Measurements from ENCODE around the gene TECPR2. TPM values are rescaled to one million over a fixed set of nuclear protein-coding genes. Genes with fewer than 3 reads are reported as not detected.

TECPR2 gene
- total RNA-seq, 3 donors from 2014 or later, result 19.8 to 25.2 (median 19.9) TPM

- intact Hi-C loops (cut with DNase I; ENCODE audit: low total_unique reads), result no loop called here
- H3K27ac ChIP-seq, result no peak overlapping the region
- no peak overlapping the region for H3K4me3 ChIP-seq
- H3K36me3 ChIP-seq, result no peaks in the 10 kb centered on the region
- H3K9me3 ChIP-seq, result no peaks in the 10 kb centered on the region
- DNase-seq (ENCODE audit: low spot score in 2 of 2), result no peak
- TF ChIP-seq POLR2AphosphoS5 (IDR thresholded peaks at IDR 0.05), result no peak
- TF ChIP-seq POLR2A (IDR thresholded peaks at IDR 0.05), result no peak
- no peak for TF ChIP-seq CTCF (IDR thresholded peaks at IDR 0.05)
- no peaks in the 10 kb centered on the region for H3K27me3 ChIP-seq
- H3K4me1 ChIP-seq, result no peaks in the 10 kb centered on the region
These were observed 102.2 kb downstream of the TECPR2 start for GRCh38 chr14:102464846-102465341.

GRCh38 chr14:102469261-102469660 is 106.5 kb downstream of the TECPR2 start:
- Histone ChIP-seq H3K9me3 (no peaks in the 10 kb centered on the region), H3K4me3 (no peak overlapping the region), H3K27ac (peak overlapping the region in 1 of 2 donors; percentile 43), H3K27me3 (no peaks in the 10 kb centered on the region), H3K36me3 (no peaks in the 10 kb centered on the region), H3K4me1 (no peaks in the 10 kb centered on the region)
- no peak for TF ChIP-seq POLR2A (IDR thresholded peaks at IDR 0.05)
- intact Hi-C loops (cut with DNase I; ENCODE audit: low total_unique reads), result no loop called here
- DNase-seq (ENCODE audit: low spot score in 2 of 2), result no peak

- DNase-seq (ENCODE audit: low spot score in 2 of 2), result no peak
These were observed 109.4 kb downstream of the TECPR2 start for GRCh38 chr14:102471921-102472790.

GRCh38 chr14:102472791-102473150 is 110.0 kb downstream of the TECPR2 start:
- Histone ChIP-seq H3K27me3 (no peaks in the 10 kb centered on the region), H3K27ac (peak overlapping the region; percentile 79 to 82), H3K4me3 (peak overlapping the region in 1 of 3 donors; percentile 31), H3K9me3 (no peaks in the 10 kb centered on the region), H3K36me3 (no peaks in the 10 kb centered on the region), H3K4me1 (no peaks in the 10 kb centered on the region)
- peak; percentile 48 to 78 for DNase-seq (ENCODE audit: low spot score in 2 of 2)
- intact Hi-C loops (cut with DNase I; ENCODE audit: low total_unique reads), result no loop called here
- TF ChIP-seq POLR2A (IDR thresholded peaks at IDR 0.05) (no peak), POLR2AphosphoS5 (IDR thresholded peaks at IDR 0.05) (no peak), CTCF (IDR thresholded peaks at IDR 0.05) (no peak)

More at GRCh38 chr14:102471921-102472790, 109.4 kb downstream of the TECPR2 start:
- Histone ChIP-seq H3K27me3 (no peaks in the 10 kb centered on the region), H3K36me3 (no peaks in the 10 kb centered on the region), H3K4me3 (peak overlapping the region in 1 of 3 donors; percentile 31), H3K27ac (peak overlapping the region; percentile 79 to 82), H3K4me1 (no peaks in the 10 kb centered on the region), H3K9me3 (no peaks in the 10 kb centered on the region)
- intact Hi-C loops (cut with DNase I; ENCODE audit: low total_unique reads), result no loop called here
- TF ChIP-seq CTCF (IDR thresholded peaks at IDR 0.05), result no peak
- TF ChIP-seq POLR2AphosphoS5 (IDR thresholded peaks at IDR 0.05), result no peak
- no peak for TF ChIP-seq POLR2A (IDR thresholded peaks at IDR 0.05)

- Histone ChIP-seq H3K27ac (peak overlapping the region in 1 of 2 donors; percentile 79), H3K4me1 (no peaks in the 10 kb centered on the region), H3K27me3 (no peaks in the 10 kb centered on the region), H3K36me3 (no peaks in the 10 kb centered on the region), H3K9me3 (no peaks in the 10 kb centered on the region), H3K4me3 (no peak overlapping the region)
- no peak for DNase-seq (ENCODE audit: low spot score in 2 of 2)
- TF ChIP-seq CTCF (IDR thresholded peaks at IDR 0.05), result no peak
- TF ChIP-seq POLR2A (IDR thresholded peaks at IDR 0.05), result no peak
- no peak for TF ChIP-seq POLR2AphosphoS5 (IDR thresholded peaks at IDR 0.05)
- intact Hi-C loops (cut with DNase I; ENCODE audit: low total_unique reads), result no loop called here
These were observed 110.8 kb downstream of the TECPR2 start for GRCh38 chr14:102473559-102473958.

Measured in breast epithelium (tissue), 4 donors.